H7 (cell line): ENCODE measurements around the gene CASQ2. TPM values are rescaled to one million over a fixed set of nuclear protein-coding genes. Genes with fewer than 3 reads are reported as not detected.

ENCODE experiments used
- DNase-seq: peaks from one replicate; pipeline ENCODE4 v3.0.0; 2012
- H3K27me3 ChIP-seq: 2 replicates; pipeline ENCODE4 v1.6.0; 2011; ENCODE audit warnings: mild to moderate bottlenecking, low read length; ENCODE audit not compliant: control insufficient read depth, insufficient read depth
- H3K36me3 ChIP-seq: replicated peaks from 2 replicates; pipeline ENCODE4 v1.5.1; 2011; ENCODE audit warnings: low read length; ENCODE audit not compliant: control insufficient read depth, insufficient read depth
- H3K4me3 ChIP-seq: 2 replicates; pipeline ENCODE4 v1.5.1; 2011; ENCODE audit warnings: low read depth, mild to moderate bottlenecking, control low read depth, low read length, moderate library complexity; ENCODE audit not compliant: insufficient read depth
- total RNA-seq: library from RNA; depleted of rRNA; stranded (reverse); fragments of >200 nt; shearing (Covaris generic); gene quantifications from 2 replicates; pipeline ENCODE4 v1.2.3, GENCODE V29; 2014; rRNA removed

CASQ2 gene
- total RNA-seq, 1 experiment from 2014 or later: 0.03 TPM

DNA sequence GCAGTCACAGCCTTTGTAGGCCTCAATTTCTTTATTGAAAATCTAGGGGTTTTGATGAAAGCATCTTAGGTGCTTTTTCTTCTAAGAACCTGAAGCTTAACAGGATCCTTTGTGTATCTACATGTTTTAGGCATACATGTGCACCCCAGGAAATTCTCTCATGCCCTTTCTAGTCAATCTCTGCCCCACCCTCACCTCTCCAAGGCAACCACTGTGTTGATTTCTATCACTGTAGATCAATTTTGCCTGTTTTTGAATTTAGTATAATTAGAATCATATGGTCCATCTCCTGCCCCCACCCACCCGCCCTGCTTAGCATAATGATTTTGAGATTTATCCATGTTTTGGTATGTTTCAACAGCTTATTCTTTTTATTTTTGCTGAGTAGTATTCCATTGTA is 107.4 kb downstream of the CASQ2 start:
- H3K36me3 ChIP-seq: peaks cover 7% of the 10 kb centered on the region

DNA sequence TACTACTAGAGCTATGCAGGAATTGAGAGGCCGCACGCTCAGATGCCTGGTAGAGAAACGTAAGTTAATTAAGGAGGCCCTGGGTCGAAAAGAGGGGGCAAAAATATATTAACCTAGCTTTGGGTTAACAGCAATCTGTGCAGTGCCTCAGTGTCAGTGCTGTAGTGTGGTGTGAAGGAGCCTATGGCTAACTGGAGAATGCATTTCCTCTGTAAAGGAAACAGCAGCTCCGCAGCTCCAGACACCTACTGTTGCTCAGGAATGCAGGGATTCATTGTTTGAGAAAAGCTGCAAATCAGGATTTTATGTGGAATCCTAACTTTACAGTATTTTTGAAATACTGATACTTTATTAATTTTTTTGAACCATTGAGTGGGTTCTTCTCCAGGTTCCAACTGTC is 108.4 kb downstream of the CASQ2 start:
- no peaks in the 10 kb centered on the region for H3K27me3 ChIP-seq
- no peak overlapping the region for H3K4me3 ChIP-seq
- DNase-seq: no peak
- peaks cover 6% of the 10 kb centered on the region for H3K36me3 ChIP-seq

More for the DNA sequence above, 107.4 kb downstream of the CASQ2 start:
- Histone ChIP-seq H3K27me3 (no peaks in the 10 kb centered on the region), H3K4me3 (no peak overlapping the region)
- DNase-seq: no peak

GRCh38 chr1:115658646-115659045 is 109.9 kb downstream of the CASQ2 start:
- H3K4me3 ChIP-seq: no peak overlapping the region

GRCh38 chr1:115656461-115657077 is 111.9 kb downstream of the CASQ2 start:
- H3K4me3 ChIP-seq: no peak overlapping the region
- H3K27me3 ChIP-seq: no peaks in the 10 kb centered on the region
- DNase-seq: no peak
- H3K36me3 ChIP-seq: peaks cover 1% of the 10 kb centered on the region

More at GRCh38 chr1:115658646-115659045, 109.9 kb downstream of the CASQ2 start:
- no peak for DNase-seq
- H3K36me3 ChIP-seq: peaks cover 4% of the 10 kb centered on the region
- no peaks in the 10 kb centered on the region for H3K27me3 ChIP-seq

- Histone ChIP-seq H3K27me3 (no peaks in the 10 kb centered on the region), H3K4me3 (no peak overlapping the region), H3K36me3 (peaks cover 1% of the 10 kb centered on the region)
- no peak for DNase-seq
These were observed 112.6 kb downstream of the CASQ2 start for GRCh38 chr1:115655916-115656315.

DNA sequence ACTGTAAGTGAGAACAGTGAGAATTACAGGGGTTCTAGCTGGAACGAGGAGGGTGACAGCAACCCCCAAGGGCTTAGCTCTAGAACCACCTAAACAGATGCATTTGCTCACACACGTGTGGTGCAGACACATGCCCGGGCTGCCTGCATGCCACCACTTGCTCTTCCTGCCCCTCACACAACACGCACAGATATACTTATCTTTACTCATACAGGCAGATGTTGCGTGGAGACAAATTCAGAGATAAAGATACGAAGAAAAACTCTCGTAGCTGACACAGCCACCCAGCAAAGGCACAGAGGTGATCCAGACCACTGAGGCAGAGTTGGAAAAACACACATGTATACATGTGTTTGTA is 113.2 kb downstream of the CASQ2 start:
- DNase-seq: no peak
- Histone ChIP-seq H3K4me3 (no peak overlapping the region), H3K36me3 (peaks cover 1% of the 10 kb centered on the region), H3K27me3 (no peaks in the 10 kb centered on the region)

DNA sequence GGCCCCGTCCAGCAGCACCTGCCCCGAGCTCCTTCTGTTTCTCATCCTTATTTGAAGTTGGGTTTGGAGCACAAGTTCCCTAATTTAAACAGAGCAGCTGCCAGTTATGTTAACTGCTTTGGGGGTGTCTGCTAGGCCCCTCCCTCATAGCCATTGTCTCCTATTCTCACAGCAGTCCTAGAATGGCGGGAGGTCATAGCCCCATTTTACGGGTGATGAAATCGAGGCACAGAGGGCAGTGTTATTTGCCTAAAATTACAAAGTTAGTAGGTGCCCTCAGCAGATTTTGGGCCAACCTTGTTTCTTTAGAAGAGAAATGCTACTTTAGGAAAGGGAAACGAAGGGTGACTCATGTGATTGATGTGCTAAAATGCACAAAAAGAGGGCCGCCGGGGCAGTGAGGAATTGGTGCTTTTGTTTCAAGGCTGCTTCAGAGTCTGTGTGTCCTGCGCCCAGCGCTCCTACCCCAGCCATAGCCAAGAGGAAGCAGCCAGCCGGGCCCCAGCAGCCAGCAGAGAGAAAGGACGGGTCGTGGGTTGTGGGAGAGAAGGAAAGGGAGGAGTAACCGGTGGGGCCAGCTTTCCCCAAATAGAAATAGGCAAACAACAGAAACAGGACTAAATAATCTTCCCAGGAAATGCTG is 113.7 kb downstream of the CASQ2 start:
- no peak overlapping the region for H3K4me3 ChIP-seq
- DNase-seq: peak; percentile 55
- peaks cover 1% of the 10 kb centered on the region for H3K36me3 ChIP-seq
- H3K27me3 ChIP-seq: no peaks in the 10 kb centered on the region

- H3K36me3 ChIP-seq: peaks cover 1% of the 10 kb centered on the region
- DNase-seq: no peak
- no peaks in the 10 kb centered on the region for H3K27me3 ChIP-seq
- no peak overlapping the region for H3K4me3 ChIP-seq
These were observed 114.4 kb downstream of the CASQ2 start for GRCh38 chr1:115654125-115654524.

DNA sequence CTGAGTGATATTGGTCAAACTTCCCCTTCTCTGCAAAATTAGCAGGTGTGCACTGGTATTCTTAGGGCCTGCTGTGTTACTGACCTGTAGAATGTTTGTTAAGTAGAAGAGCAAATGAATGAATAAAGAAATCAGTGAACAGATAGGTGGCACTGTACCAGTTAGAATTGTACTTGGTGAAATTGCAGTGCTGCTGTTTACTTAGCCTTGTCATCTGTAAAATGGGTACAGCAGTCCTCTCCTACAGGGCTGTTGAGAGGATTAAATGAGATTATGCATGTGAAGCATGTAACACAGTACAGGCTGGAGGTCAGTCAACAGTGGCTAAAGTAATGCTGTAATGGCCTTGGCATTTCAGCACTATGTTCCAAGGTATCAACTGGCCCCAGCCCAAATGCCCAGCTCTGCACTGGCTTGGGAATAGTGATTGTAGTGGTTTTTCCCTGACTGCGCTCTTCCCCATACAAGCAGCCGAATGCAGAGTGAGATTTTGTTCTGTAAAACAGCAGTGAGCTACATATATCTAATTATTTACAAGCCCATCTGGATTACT is 116.2 kb downstream of the CASQ2 start:
- Histone ChIP-seq H3K4me3 (no peak overlapping the region), H3K36me3 (peaks cover 1% of the 10 kb centered on the region), H3K27me3 (no peaks in the 10 kb centered on the region)
- DNase-seq: no peak

- DNase-seq: no peak
- no peaks in the 10 kb centered on the region for H3K27me3 ChIP-seq
- no peak overlapping the region for H3K4me3 ChIP-seq
- peaks cover 1% of the 10 kb centered on the region for H3K36me3 ChIP-seq
These were observed 117.1 kb downstream of the CASQ2 start for GRCh38 chr1:115651391-115651790.

DNA sequence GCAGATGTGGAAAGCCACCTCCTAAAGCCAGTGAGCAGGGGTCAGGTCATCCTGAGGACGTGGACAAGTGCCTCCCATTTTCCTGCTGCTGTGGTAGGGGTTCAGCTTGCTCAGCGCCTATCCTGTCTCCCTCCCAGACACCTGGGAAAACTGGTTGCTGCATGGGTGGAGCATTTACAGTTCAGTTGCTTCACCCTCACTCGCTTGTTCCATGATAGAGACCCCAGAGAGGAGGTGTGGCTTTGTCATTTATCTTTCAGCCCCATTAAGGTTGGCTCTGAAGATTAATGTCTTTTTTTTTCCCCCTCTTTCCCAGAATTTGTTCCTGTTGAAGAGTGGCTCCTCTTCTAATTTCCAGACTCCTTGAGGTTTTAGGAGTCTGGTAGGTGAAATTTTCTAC is 117.6 kb downstream of the CASQ2 start:
- H3K27me3 ChIP-seq: no peaks in the 10 kb centered on the region
- peaks cover 1% of the 10 kb centered on the region for H3K36me3 ChIP-seq
- no peak for DNase-seq
- no peak overlapping the region for H3K4me3 ChIP-seq

Other genes starting within 250 kb of the CASQ2 start
- 26.8 and 37.1 TPM in 2 replicates for gene VANGL1, start 126.7 kb downstream of the CASQ2 start, total RNA-seq
- 0.73 and 0.81 TPM in 2 replicates for gene NHLH2, start 72.4 kb upstream of the CASQ2 start, total RNA-seq
- gene SLC22A15, start 207.8 kb upstream of the CASQ2 start, total RNA-seq: 5.5 and 5.9 TPM in 2 replicates